Epithelial cell of esophagus (primary cell): Measurements from ENCODE around the gene BBX.

Source experiments
- DNase-seq: peaks from one replicate; pipeline ENCODE4 v3.0.0; 2010; ENCODE audit warnings: low read depth
- H3K4me3 ChIP-seq: 2 replicates; pipeline ENCODE4 v1.5.1; 2011; ENCODE audit warnings: mild to moderate bottlenecking, low read length, control low read depth
- CTCF ChIP-seq: IDR thresholded peaks from 2 replicates; pipeline ENCODE4 v1.5.1; 2011; ENCODE audit warnings: low read depth, mild to moderate bottlenecking, low read length, control low read depth, inconsistent platforms; ENCODE audit not compliant: insufficient read depth; ENCODE audit errors: missing control alignments

BBX gene

GRCh38 chr3:107765524-107765923 is 242.8 kb downstream of the BBX start:
- DNase-seq, result no peak

GRCh38 chr3:107767897-107768605 is 245.3 kb downstream of the BBX start:
- no peak for DNase-seq
- H3K4me3 ChIP-seq, result no peak overlapping the region
- no peak for TF ChIP-seq CTCF

More at GRCh38 chr3:107765524-107765923, 242.8 kb downstream of the BBX start:
- no peak overlapping the region for H3K4me3 ChIP-seq
- TF ChIP-seq CTCF, result no peak

GRCh38 chr3:107769882-107770281 is 247.1 kb downstream of the BBX start:
- no peak for TF ChIP-seq CTCF
- DNase-seq, result no peak
- no peak overlapping the region for H3K4me3 ChIP-seq

GRCh38 chr3:107772016-107772415 is 249.3 kb downstream of the BBX start:
- no peak overlapping the region for H3K4me3 ChIP-seq
- DNase-seq, result no peak
- TF ChIP-seq CTCF, result no peak

- DNase-seq, result no peak
- no peak for TF ChIP-seq CTCF
- no peak overlapping the region for H3K4me3 ChIP-seq
Observed at GRCh38 chr3:107775974-107776373, 253.2 kb downstream of the BBX start.

- DNase-seq, result no peak
- no peak for TF ChIP-seq CTCF
Observed at GRCh38 chr3:107781253-107781652, 258.5 kb downstream of the BBX start.

GRCh38 chr3:107782054-107782453 is 259.3 kb downstream of the BBX start:
- no peak overlapping the region for H3K4me3 ChIP-seq
- peak; percentile 8 for DNase-seq
- no peak for TF ChIP-seq CTCF

More at GRCh38 chr3:107781253-107781652, 258.5 kb downstream of the BBX start:
- no peak overlapping the region for H3K4me3 ChIP-seq
